Muscle of back (tissue), 11 donors: ENCODE data around the gene KPNA2. TPM values are rescaled to one million over a fixed set of nuclear protein-coding genes. Genes with fewer than 3 reads are reported as not detected.
"Not testable (repeated sequence)": the region's sequence is repeated elsewhere in the genome, so short reads cannot be mapped to it uniquely, and the experiment has no call there.

Experiments used
- DNase-seq, 3 donors: peaks; one replicate each; pipeline versions ENCODE4 v3.0.0 to v3.0.0-alpha.2; 2013
- polyA plus RNA-seq, 10 donors: library from polyadenylated mRNA; unstranded; fragments of 120-200 nt; gene quantifications; one replicate each; pipeline ENCODE4 v1.2.1, GENCODE V29; 2013; ENCODE audit not compliant: insufficient read length in 10 of 10

Gene KPNA2
- polyA plus RNA-seq, 10 donors = 51.7 to 113 (median 64.7) TPM

- peak; percentile 25 to 75 (median 38) for DNase-seq
Observed at GRCh38 chr17:68053231-68054013, 17.9 kb downstream of the KPNA2 start.

GRCh38 chr17:68054296-68054900 lies 18.9 kb downstream of the KPNA2 start:
- DNase-seq = peak; percentile 39 to 75 (median 48)

GRCh38 chr17:68057531-68057952 lies 22.0 kb downstream of the KPNA2 start:
- no peak for DNase-seq

GRCh38 chr17:68060336-68060735 lies 24.8 kb downstream of the KPNA2 start:
- DNase-seq = no peak

- DNase-seq = peak in 1 of 3 donors; percentile 9
Observed at GRCh38 chr17:68061512-68062313, 26.2 kb downstream of the KPNA2 start.

- not testable (repeated sequence) for DNase-seq
Observed at GRCh38 chr17:68065366-68065765, 29.8 kb downstream of the KPNA2 start.

- not testable (repeated sequence) for DNase-seq
Observed at GRCh38 chr17:68068512-68068911, 33.0 kb downstream of the KPNA2 start.

GRCh38 chr17:68070582-68071444 lies 35.3 kb downstream of the KPNA2 start:
- peak in 1 of 3 donors; percentile 13 for DNase-seq

- DNase-seq = no peak
Observed at GRCh38 chr17:68074279-68074678, 38.7 kb downstream of the KPNA2 start.

GRCh38 chr17:68075953-68076607 lies 40.5 kb downstream of the KPNA2 start:
- not testable (repeated sequence) for DNase-seq

GRCh38 chr17:68077498-68077897 lies 42.0 kb downstream of the KPNA2 start:
- not testable (repeated sequence) for DNase-seq

- DNase-seq = no peak
Observed at GRCh38 chr17:68080411-68081150, 45.0 kb downstream of the KPNA2 start.

- DNase-seq = not testable (repeated sequence)
Observed at GRCh38 chr17:68081305-68082265, 46.0 kb downstream of the KPNA2 start.

GRCh38 chr17:68085771-68086381 lies 50.3 kb downstream of the KPNA2 start:
- DNase-seq = peak in 1 of 3 donors; percentile 26

GRCh38 chr17:68086666-68087065 lies 51.1 kb downstream of the KPNA2 start:
- not testable (repeated sequence) for DNase-seq

GRCh38 chr17:68087131-68087623 lies 51.6 kb downstream of the KPNA2 start:
- DNase-seq = not testable (repeated sequence)

GRCh38 chr17:68087851-68088250 lies 52.3 kb downstream of the KPNA2 start:
- DNase-seq = no peak

GRCh38 chr17:68089881-68090280 lies 54.3 kb downstream of the KPNA2 start:
- no peak for DNase-seq
